A549 (cell line): ENCODE data around the gene SH2D3A. TPM values are rescaled to one million over a fixed set of nuclear protein-coding genes. Genes with fewer than 3 reads are reported as not detected.
A peak's percentile ranks its signal among the peaks of the same experiment; 100 is the strongest.

ENCODE experiments used
- ATAC-seq, 2 experiments: fragments of 200-7000 bp in 1 of 2; fragments of >200 bp in 1 of 2; cut with Nextera tagmentation in 1 of 2; cut with Tn5 transposase in 1 of 2; 3 replicates each; pipeline versions ENCODE4 v1.8.0 to v1.9.1; 2018 to 2020; ENCODE audit warnings: mild to moderate bottlenecking in 1 of 2, moderate library complexity in 1 of 2
- CTCF ChIA-PET: fragments of 300-600 bp; sonication (Branson Sonifier 250); formaldehyde crosslinking; extraction: SDS; loops from one replicate; lab custom pipeline; 2021; ENCODE audit warnings: antibody characterized with exemption, inconsistent platforms; lab: Yijun Ruan, JAX
- POLR2A ChIA-PET: fragments of 350-600 bp; formaldehyde crosslinking; extraction: SDS; loops from one replicate; lab custom pipeline; 2021; ENCODE audit warnings: antibody characterized with exemption, inconsistent platforms; lab: Yijun Ruan, JAX
- DNase-seq, 2 experiments: peaks; one replicate each; pipeline versions ENCODE4 v3.0.0 to v3.0.0-alpha.2; 2011 to 2016; ENCODE audit warnings: low read depth in 1 of 2, low spot score in 1 of 2
- FAIRE-seq: peaks from 2 replicates; lab custom pipeline; 2011; peaks lifted over from hg19 to GRCh38; lab: Jason Lieb, UNC
- H3K27ac ChIP-seq, 2 experiments: fragments of >200 bp; sonication (Bioruptor Twin); formaldehyde crosslinking; 3 replicates each; pipeline ENCODE4 v1.5.1; 2016 to 2017
- H3K4me1 ChIP-seq: fragments of >200 bp; sonication (Bioruptor Twin); formaldehyde crosslinking; 3 replicates; pipeline ENCODE4 v1.6.1; 2016
- H3K4me2 ChIP-seq: fragments of >200 bp; sonication (Bioruptor Twin); formaldehyde crosslinking; 3 replicates; pipeline ENCODE4 v1.6.1; 2016
- H3K4me3 ChIP-seq: fragments of >200 bp; sonication (Bioruptor Twin); formaldehyde crosslinking; 3 replicates; pipeline ENCODE4 v1.5.1; 2016
- H3K9me3 ChIP-seq: fragments of >200 bp; sonication (Bioruptor Twin); formaldehyde crosslinking; 3 replicates; pipeline ENCODE4 v1.6.1; 2016
- BHLHE40 ChIP-seq: IDR thresholded peaks from 2 replicates; pipeline ENCODE4 v1.6.1; 2012; ENCODE audit warnings: low read depth, low read length, inconsistent platforms
- CEBPB ChIP-seq, 2 experiments: fragments of >200 bp in 1 of 2; sonication (Bioruptor Twin) in 1 of 2; formaldehyde crosslinking in 1 of 2; IDR thresholded peaks; 2 replicates each; pipeline ENCODE4 v1.6.1; 2012 to 2016
- CHD2 ChIP-seq: fragments of 150-350 bp; IDR thresholded peaks from 2 replicates; pipeline ENCODE4 v1.6.1; 2014; ENCODE audit warnings: low read length; ENCODE audit not compliant: partially characterized antibody
- CTCF ChIP-seq: fragments of >200 bp; sonication (Bioruptor Twin); formaldehyde crosslinking; IDR thresholded peaks from 3 replicates; pipeline ENCODE4 v1.5.1; 2016
- ELK1 ChIP-seq: fragments of 150-350 bp; IDR thresholded peaks from 2 replicates; pipeline ENCODE4 v1.6.1; 2014; ENCODE audit warnings: low read depth, mild to moderate bottlenecking, low read length
- FOSL2 ChIP-seq, 2 experiments: fragments of 450-650 bp in 1 of 2; fragments of >200 bp in 1 of 2; sonication (Bioruptor Twin) in 1 of 2; formaldehyde crosslinking; IDR thresholded peaks; 2 replicates each; pipeline versions ENCODE4 v1.5.0 to v1.6.1; 2016 to 2020; ENCODE audit warnings: mild to moderate bottlenecking in 1 of 2, moderate library complexity in 1 of 2
- GATA3 ChIP-seq: IDR thresholded peaks from 2 replicates; pipeline ENCODE4 v1.6.1; 2012; ENCODE audit warnings: borderline replicate concordance
- HMGXB4 ChIP-seq: fragments of 250-450 bp; sonication (Bioruptor Pico); IDR thresholded peaks from 2 replicates; pipeline ENCODE4 v1.5.0; 2021; ENCODE audit warnings: mild to moderate bottlenecking, moderate library complexity, borderline replicate concordance
- HOXA7 ChIP-seq: fragments of 250-450 bp; sonication (Bioruptor Pico); IDR thresholded peaks from 2 replicates; pipeline ENCODE4 v1.5.0; 2020; ENCODE audit warnings: mild to moderate bottlenecking, moderate library complexity
- HOXB13 ChIP-seq: fragments of 250-450 bp; sonication (Bioruptor Pico); IDR thresholded peaks from 2 replicates; pipeline ENCODE4 v1.5.0; 2020; ENCODE audit warnings: low read depth, mild to moderate bottlenecking, moderate library complexity
- HOXB5 ChIP-seq: fragments of 250-450 bp; sonication (Bioruptor Pico); IDR thresholded peaks from 2 replicates; pipeline ENCODE4 v1.5.0; 2020; ENCODE audit warnings: mild to moderate bottlenecking, moderate library complexity
- JUN ChIP-seq, 2 experiments: fragments of >200 bp; sonication (Bioruptor Twin); formaldehyde crosslinking; IDR thresholded peaks; 2 replicates in 1 of 2; 3 replicates in 1 of 2; pipeline ENCODE4 v1.6.1; 2016 to 2017
- JUNB ChIP-seq: fragments of >200 bp; sonication (Bioruptor Twin); formaldehyde crosslinking; IDR thresholded peaks from 2 replicates; pipeline ENCODE4 v1.6.1; 2016
- KDM5A ChIP-seq: fragments of 200-600 bp; sonication (generic); IDR thresholded peaks from 2 replicates; pipeline ENCODE4 v1.6.1; 2016; ENCODE audit warnings: antibody characterized with exemption, mild to moderate bottlenecking
- MAX ChIP-seq: IDR thresholded peaks from 2 replicates; pipeline ENCODE4 v1.6.1; 2012
- MAZ ChIP-seq: fragments of 150-350 bp; IDR thresholded peaks from 2 replicates; pipeline ENCODE4 v1.6.1; 2014; ENCODE audit warnings: antibody characterized with exemption, low read depth, low read length, borderline replicate concordance
- PBX3 ChIP-seq: IDR thresholded peaks from 2 replicates; pipeline ENCODE4 v1.6.1; 2012
- PHF8 ChIP-seq: fragments of 200-600 bp; sonication (generic); IDR thresholded peaks from 2 replicates; pipeline ENCODE4 v1.6.1; 2016; ENCODE audit warnings: low read depth, mild to moderate bottlenecking, antibody characterized with exemption, moderate library complexity, borderline replicate concordance
- POLR2A ChIP-seq: IDR thresholded peaks from 2 replicates; pipeline ENCODE4 v1.6.1; 2012; ENCODE audit warnings: mild to moderate bottlenecking, low read length
- RAD21 ChIP-seq, 2 experiments: fragments of >200 bp in 1 of 2; sonication (Bioruptor Twin) in 1 of 2; formaldehyde crosslinking in 1 of 2; IDR thresholded peaks in 1 of 2; conservative IDR thresholded peaks in 1 of 2; 2 replicates in 1 of 2; 3 replicates in 1 of 2; pipeline ENCODE4 v1.6.1; 2012 to 2018; ENCODE audit warnings: inconsistent platforms in 1 of 2
- RARB ChIP-seq: fragments of 250-450 bp; sonication (Bioruptor Pico); IDR thresholded peaks from 2 replicates; pipeline ENCODE4 v1.8.0; 2021; ENCODE audit warnings: mild to moderate bottlenecking, moderate library complexity
- SMC3 ChIP-seq: fragments of >200 bp; sonication (Bioruptor Twin); formaldehyde crosslinking; IDR thresholded peaks from 3 replicates; pipeline ENCODE4 v1.6.1; 2018; ENCODE audit warnings: inconsistent platforms
- SREBF2 ChIP-seq: fragments of 450-650 bp; IDR thresholded peaks from 2 replicates; pipeline ENCODE4 v1.6.1; 2014; ENCODE audit warnings: mild to moderate bottlenecking, moderate library complexity
- ZC3H11A ChIP-seq: fragments of 450-650 bp; IDR thresholded peaks from 2 replicates; pipeline ENCODE4 v1.6.1; 2014; ENCODE audit warnings: antibody characterized with exemption, mild to moderate bottlenecking
- ZSCAN20 ChIP-seq: fragments of 250-450 bp; sonication (Bioruptor Pico); IDR thresholded peaks from 2 replicates; pipeline ENCODE4 v1.8.0; 2022; ENCODE audit warnings: mild to moderate bottlenecking, moderate library complexity
- WGBS: methylation state at CpG from one replicate; pipeline ENCODE4 v1.1.6; 2017; ENCODE audit errors: missing lambda C conversion rate; 5-methylcytosine and 5-hydroxymethylcytosine counted together
- polyA plus RNA-seq, 4 experiments: library from polyadenylated mRNA; depleted of rRNA in 3 of 4; stranded (reverse); fragments of >200 nt; fragmentation: RNase III in 1 of 4; extraction: RNeasy Plus Mini Kit Qiagen cat#74134 plus additional on column Dnase treatment in 1 of 4; gene quantifications; 2 replicates in 3 of 4; 3 replicates in 1 of 4; pipeline ENCODE4 v1.2.3, GENCODE V29; 2011 to 2017

SH2D3A gene
- polyA plus RNA-seq, 2 of the 4 experiments (the other 2 are of a cell fraction): 6.7 to 10.0 TPM

GRCh38 chr19:6737873-6738786 lies 29.1 kb downstream of the SH2D3A start:
- FAIRE-seq (no peak), DNase-seq (peak; percentile 84 to 94), ATAC-seq (peak; percentile 62 to 64)
- H3K4me3 ChIP-seq: peak overlapping the region; percentile 23; the same call in 1 of the 3 replicates
- no peaks in the 10 kb centered on the region for H3K9me3 ChIP-seq
- H3K4me2 ChIP-seq: peak overlapping the region; percentile 99
- TF ChIP-seq ZSCAN20 (CRISPR knock-in tag) (no peak), KDM5A (no peak), FOSL2 (IDR thresholded peaks at IDR 0.05) (no peak), FOSL2 (CRISPR knock-in tag; IDR thresholded peaks at IDR 0.05) (no peak), MAX (no peak; the same call in 1 of the 2 replicates), SMC3 (peak; percentile 95), HOXA7 (CRISPR knock-in tag) (no peak), CTCF (peak; percentile 74), POLR2A (no peak), PHF8 (no peak), HOXB5 (CRISPR knock-in tag) (no peak), JUNB (no peak), RAD21 (conservative IDR thresholded peaks at IDR 0.05 in 1 of 2, IDR thresholded peaks at IDR 0.05 in 1 of 2) (peak; percentile 87 to 90), ELK1 (no peak), CEBPB (IDR thresholded peaks at IDR 0.05) (peak; percentile 34 to 81; a peak in 3 of 4 replicates), ZC3H11A (no peak)
- H3K27ac ChIP-seq: peak overlapping the region; percentile 97 to 98
- H3K4me1 ChIP-seq: peaks cover 36% of the 10 kb centered on the region
- ChIA-PET CTCF (interaction anchor here (0.6 to 5.0 kb wide), 34 partner anchors 9 to 689 kb away, joined by 3 to 127 read pairs (median 4); partner anchors contain the start of genes SH2D3A and VAV1), POLR2A (interaction anchor here (0.6 to 2.3 kb wide), 5 partner anchors 14 to 208 kb away, joined by 3 to 10 read pairs (median 7); partner anchors contain the start of genes C3 and TNFSF9)
- WGBS: 10% methylated on average over 9 of the region's 13 CpGs

- CTCF ChIA-PET: interaction anchor here (0.6 to 5.0 kb wide), 20 partner anchors 8 to 688 kb away, joined by 3 to 127 read pairs (median 4); partner anchors contain the start of genes C3, SH2D3A and VAV1
- peak within 1 kb of the TSS; percentile 93 for H3K4me3 ChIP-seq
- TF ChIP-seq CHD2: no peak
- peak; percentile 96 for TF ChIP-seq PBX3
- TF ChIP-seq JUN (IDR thresholded peaks at IDR 0.05): peak in 1 of 2 experiments; percentile 38; a peak in 2 of 5 replicates
- TF ChIP-seq SREBF2: no peak
- TF ChIP-seq MAZ: peak; percentile 57; the same call in 1 of the 2 replicates
- 0 out of 2 replicates have a peak, but pooled peaks have one; percentile 22 for TF ChIP-seq HMGXB4
- peak; percentile 84 for TF ChIP-seq GATA3
- TF ChIP-seq BHLHE40: peak; percentile 86
- no peak for TF ChIP-seq RARB (CRISPR knock-in tag)
- TF ChIP-seq HOXB13 (CRISPR knock-in tag): no peak
- peaks cover 28% of the 10 kb centered on the region for H3K4me1 ChIP-seq
- H3K9me3 ChIP-seq: no peaks in the 10 kb centered on the region
- FAIRE-seq: no peak
- peak; percentile 44 to 99 for DNase-seq
- ATAC-seq: peak; percentile 62 to 79
- peak within 1 kb of the TSS; percentile 97 to 98 for H3K27ac ChIP-seq
- 0% methylated on average over 6 of the region's 55 CpGs for WGBS
- H3K4me2 ChIP-seq: peak within 1 kb of the TSS; percentile 99
- POLR2A ChIA-PET: interaction anchor here (0.6 to 2.3 kb wide), 5 partner anchors 15 to 207 kb away, joined by 3 to 10 read pairs (median 7); partner anchors contain the start of genes C3 and TNFSF9
These were observed 29.9 kb downstream of the SH2D3A start, which contains the start of gene GPR108 for GRCh38 chr19:6737284-6737872. TSS of gene GPR108 (minus strand) at chr19:6737580. CDS start at chr19:6737576, 4 bp downstream.
